ENCODE results near the gene TUNAR.
"Not testable (repeated sequence)": the region's sequence is repeated elsewhere in the genome, so short reads cannot be mapped to it uniquely, and the experiment has no call there.

Gene TUNAR

DNA sequence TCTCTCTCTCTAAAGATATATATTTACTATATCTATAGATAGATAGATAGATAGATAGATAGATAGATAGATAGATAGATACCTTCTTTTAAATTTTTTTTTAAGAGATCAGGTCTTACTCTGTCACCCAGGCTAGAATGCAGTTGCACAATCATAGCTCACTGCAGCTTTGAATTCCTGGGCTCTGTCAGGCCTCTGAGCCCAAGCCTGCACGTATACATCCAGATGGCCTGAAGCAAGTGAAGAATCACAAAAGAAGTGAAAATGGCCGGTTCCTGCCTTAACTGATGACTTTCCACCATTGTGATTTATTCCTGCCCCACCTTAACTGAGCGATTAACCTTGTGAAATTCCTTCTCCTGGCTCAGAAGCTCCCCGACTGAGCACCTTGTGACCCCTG lies 91.4 kb downstream of the TUNAR start:
- DNase-seq (ENCODE audit: extremely low read depth in 1 of 2, low read depth in 1 of 2), result not testable (repeated sequence)

Measured in stimulated activated CD8-positive, alpha-beta memory T cell treated with anti-CD3 and anti-CD28 coated beads, Interleukin-7, amount 100 ng/mL, for 48 hours (primary cell).